ENCODE results near the gene CSNK2A2.

CSNK2A2 gene

DNA sequence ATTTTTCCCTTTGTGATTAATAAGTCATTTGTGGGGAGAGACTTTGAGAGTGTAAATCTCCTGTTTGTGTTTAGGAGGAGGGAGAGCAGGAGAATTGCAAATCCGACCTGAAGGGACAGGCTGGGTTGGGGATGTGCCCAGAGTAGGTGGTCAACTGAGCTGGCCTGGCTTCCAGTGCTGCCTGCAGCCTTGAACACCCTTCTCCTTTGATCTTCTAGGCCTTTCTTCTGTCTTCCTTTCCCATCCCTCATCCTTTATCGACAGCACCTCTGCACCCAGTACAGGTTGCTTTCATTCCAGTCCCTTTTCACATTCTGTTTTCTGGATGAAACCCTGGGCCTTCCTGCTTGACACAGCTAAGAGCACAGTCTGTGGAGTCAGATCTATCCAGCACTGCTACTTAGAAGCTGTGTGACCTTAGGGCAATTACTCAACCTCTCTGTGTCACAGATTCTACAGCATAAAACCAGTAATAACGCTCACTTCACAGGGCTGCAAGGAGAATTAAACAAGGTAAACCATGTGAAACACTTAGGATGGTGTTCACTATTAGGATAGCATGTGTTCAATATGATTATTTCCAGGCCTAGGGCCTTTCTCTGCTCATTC, 1.0 kb upstream of the CSNK2A2 start:
- DNase-seq, result no peak

DNA sequence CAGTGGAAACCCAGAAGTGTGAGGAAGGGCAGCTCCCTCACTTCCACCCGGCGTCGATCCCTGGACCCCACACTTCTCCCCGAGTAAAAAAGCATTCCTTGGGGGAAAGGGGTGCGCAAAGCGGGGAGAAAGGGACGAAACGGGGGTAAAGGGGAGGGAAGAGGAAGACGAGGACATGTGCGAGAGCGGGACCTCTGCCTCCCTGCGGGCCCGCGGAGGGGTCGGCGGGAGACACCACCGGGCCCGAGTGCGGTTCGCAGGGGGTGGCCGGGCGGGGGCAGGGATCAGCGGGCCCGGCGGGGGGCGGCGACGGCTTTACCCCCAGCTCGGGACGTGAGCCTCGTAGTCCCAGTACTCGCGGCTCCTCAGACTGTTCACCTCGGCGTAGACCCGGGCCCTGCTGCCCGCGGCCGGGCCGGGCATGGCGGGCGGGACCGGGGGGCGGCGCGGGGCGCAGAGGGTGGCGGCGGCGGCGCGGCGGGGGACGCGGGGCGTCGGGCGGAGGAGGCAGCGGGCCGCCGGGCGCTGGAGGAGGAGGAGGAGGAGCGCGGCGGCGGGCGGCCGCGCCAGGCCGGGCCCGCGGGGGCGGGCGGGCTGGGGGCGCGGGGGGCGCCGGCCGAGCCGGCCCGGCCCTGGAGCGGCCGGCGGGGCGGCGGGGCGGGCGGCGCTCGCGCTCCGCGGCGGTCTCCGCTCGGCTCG, 443 bp downstream of the CSNK2A2 start:
- no peak for DNase-seq

DNA sequence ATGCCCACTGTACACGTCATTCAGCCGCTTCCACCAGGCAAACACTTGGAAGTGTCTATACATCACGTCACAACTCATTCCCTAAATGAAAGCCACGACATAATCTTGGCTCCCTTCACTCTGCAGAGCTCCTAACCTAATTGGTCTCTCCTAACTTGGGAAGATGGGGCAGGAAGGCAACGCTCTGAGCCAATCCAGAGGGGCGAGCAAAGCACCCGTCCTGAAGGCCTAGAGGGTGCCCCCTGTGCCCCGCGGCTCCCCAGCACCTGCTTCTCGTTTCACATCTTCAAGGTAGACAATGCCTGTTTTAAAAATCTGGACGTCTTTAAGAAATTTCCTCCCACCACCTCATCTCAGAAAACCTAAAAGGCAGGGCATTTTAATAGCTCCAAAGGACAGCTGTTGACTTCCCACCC, 1.0 kb downstream of the CSNK2A2 start:
- no peak for DNase-seq

DNA sequence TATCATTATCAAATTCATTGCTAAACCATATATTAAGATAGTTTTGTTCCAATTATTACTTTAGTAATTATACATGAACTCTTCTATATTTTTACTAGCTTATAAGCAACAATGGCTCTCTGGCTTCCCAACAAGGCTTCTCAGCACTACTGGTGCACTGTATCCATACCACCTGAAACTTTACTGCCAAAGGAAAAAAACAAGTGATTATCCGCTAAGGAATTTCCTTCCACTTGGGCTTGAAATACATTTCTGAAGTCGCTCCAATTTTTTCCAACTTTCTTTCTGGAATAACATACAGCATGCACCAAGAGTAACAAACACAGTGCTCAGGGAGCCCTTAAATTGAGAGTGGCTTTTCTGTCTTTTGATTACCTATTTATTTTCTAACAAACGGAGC, 2.1 kb downstream of the CSNK2A2 start:
- DNase-seq, result no peak

- no peak for DNase-seq
Observed at GRCh38 chr16:58195344-58195743, 2.6 kb downstream of the CSNK2A2 start.

GRCh38 chr16:58194790-58195189, 3.1 kb downstream of the CSNK2A2 start:
- no peak for DNase-seq

DNA sequence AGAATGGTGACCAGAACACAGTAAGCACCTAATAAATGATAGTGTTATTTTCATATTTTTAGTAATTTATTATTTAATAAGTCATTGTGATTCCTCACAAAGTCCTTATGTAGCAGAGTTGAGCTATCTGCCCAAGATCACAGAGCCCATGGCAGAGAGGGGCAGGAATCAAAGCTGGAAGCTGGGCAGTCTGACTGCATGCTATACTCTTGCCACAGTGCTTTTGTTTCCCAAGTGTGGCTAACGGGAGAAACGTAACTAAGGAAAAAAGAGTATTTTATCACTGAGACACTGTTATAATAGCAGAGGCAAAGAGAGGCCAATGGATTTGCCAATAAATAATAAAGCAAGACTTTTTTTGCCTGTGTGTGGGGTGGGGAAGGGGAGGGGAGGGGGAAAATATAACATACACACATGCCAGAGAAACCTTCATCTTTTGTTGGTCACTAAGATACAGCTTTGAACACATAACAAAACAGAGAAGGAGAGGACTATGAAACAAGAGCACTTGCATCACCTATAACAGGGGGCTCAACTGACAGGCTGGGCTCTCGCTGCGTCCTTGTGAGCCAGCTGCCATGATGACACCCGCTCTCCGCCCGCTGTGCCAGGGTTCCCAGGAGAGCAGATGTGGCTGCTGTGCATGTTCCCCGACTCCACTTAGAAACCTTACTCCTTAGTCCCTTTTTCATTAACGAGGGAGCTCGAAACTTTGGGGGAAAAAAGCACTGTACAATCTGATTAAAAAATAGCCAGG, 10.1 kb downstream of the CSNK2A2 start:
- no peak for DNase-seq

- no peak for DNase-seq
Observed at GRCh38 chr16:58187092-58187491, 10.8 kb downstream of the CSNK2A2 start.

- no peak for DNase-seq
Observed at GRCh38 chr16:58186176-58186944, 11.5 kb downstream of the CSNK2A2 start.

DNA sequence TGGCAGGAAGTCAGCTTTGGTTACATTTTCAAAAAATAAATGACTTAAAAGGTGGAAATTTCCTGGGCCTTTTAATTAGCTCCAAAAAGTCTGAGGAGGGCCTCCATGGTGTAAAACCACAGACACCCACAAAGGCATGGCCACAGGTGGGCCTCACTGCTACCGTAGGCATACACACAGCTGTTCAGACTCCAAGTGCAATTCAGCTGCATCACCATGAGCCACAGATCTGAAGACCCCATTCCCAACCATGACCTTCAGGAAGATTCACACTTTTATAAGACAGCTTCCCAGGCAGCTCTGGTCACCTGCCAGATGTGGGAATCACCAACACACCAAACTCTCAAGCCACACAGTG, 20.6 kb downstream of the CSNK2A2 start:
- DNase-seq, result no peak

GRCh38 chr16:58176608-58177352, 21.1 kb downstream of the CSNK2A2 start:
- no peak for DNase-seq

GRCh38 chr16:58170223-58170622, 27.7 kb downstream of the CSNK2A2 start:
- no peak for DNase-seq

DNA sequence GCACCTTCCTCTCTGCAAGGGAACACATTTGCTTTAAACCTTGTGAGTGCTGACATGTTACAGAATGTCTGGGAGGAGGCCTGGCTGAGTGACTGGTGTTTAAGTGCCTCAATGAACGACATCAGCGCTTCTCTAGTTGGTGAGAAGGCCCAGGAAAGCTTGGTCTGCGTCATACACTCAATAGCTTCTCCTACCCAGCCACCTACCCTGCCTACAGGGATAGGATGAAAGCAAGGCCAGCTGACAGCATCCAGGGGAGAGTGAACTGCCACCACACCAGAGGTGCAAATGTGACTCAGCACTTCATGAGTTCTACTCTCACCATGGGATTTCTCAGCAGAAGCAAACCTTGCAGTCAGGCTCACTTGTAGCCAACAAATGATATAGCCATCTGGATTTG, 37.1 kb downstream of the CSNK2A2 start:
- no peak for DNase-seq

DNA sequence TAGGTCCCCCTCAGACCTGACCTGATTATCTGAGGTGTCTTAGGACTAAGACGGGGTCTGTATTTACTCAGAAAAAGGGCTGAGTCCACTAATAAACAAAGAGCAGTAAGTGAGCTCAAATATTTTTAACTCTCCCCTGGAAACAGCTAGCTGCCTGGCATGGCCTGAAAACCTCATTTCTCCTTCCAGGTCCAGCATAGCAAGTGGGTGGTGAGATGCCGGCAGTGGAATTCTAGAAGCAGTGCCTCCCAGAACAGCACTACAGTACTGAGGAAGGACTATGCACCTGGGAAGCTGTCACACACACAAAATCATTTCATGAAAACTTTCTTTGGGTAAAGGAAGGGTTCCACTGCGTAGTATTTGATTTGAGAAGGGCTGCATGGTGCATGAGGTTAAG, 39.2 kb downstream of the CSNK2A2 start:
- DNase-seq, result no peak

- no peak for DNase-seq
Observed at GRCh38 chr16:58157951-58158540, 39.9 kb downstream of the CSNK2A2 start.

DNA sequence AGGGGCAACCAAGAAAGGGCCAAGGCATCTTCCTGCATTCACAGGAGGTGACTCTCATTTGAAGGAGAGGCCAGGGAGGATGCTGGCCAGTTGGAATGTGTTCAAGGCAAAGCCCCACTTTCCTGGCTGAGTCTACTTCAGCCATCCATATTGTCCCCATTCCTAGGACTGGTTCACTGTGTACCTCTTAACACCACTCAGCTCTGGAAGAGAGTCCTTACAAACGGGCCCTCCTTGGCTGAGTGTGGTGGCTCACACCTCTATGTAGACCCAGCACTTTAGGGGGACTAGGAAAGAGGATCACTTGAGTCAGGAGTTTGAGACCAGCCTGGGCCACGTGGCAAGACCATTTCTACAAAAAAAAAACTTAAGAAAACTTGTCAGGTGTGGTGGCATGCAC, 40.7 kb downstream of the CSNK2A2 start:
- no peak for DNase-seq

DNA sequence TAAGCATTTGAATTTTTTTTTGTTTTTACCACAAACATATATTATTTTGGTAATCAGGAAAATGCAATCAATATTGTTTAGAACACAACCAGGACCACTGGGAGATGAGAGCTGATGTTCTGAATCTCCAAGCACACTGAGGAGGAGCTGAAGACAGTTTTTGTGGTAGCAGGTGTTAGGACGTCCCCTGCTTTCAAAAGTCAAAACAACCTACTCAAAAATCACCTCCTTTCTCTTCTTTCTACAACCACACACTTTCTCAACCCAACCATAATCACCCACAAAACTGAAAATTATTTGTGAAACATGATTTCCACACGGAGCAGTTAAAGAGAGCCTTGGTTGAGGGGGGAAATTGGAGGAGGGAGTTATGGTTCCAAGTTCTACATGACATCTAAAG, 42.1 kb downstream of the CSNK2A2 start:
- no peak for DNase-seq

GRCh38 chr16:58154345-58154744, 43.6 kb downstream of the CSNK2A2 start:
- DNase-seq, result no peak

DNA sequence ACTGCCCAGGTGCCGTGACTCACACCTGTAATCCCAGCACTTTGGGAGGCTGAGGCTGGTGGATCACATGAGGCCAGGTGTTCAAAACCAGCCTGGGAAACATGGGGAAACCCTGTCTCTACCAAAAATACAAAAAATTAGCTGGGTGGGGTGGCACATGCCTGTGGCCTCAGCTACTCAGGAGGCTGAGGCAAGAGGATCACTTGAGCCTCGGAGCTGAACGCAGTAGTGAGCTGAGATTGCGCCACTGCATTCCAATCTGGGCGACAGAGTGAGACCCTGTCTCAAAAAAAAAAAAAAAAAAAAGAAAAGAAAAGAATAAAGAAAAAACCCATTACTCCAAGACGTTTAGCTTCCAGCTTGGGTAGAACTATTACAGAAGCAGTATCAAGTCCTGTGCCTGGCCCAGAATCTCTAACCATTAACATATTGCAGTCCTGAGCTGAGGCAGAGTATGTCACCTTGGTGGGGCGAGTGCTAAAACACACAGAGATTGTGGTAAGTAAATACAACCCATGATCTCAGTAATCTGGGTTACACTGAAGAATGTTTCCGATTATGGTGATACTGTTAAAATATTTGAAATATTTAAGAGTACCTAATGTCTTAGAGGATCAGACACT, 45.5 kb downstream of the CSNK2A2 start:
- no peak for DNase-seq

GRCh38 chr16:58148526-58148925, 49.4 kb downstream of the CSNK2A2 start:
- no peak for DNase-seq

DNA sequence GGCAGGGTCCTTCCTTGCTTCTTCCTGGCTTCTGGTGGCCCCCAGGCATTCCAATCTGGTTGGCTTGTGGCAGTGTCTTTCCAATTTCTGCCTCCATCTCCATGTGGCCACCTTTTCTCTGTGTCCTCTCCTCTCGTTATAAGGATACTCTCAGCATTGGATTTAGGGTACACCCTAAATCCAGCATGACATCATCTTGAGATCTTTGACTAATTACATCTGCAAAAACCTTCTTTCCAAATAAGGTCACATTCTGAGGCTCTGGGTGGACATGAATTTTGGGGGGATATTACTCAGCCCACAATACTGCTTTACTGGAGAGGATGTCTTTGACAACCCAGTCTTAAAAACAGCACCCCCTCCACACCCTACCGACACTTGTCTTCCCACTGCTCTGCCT, 49.8 kb downstream of the CSNK2A2 start:
- DNase-seq, result no peak

DNA sequence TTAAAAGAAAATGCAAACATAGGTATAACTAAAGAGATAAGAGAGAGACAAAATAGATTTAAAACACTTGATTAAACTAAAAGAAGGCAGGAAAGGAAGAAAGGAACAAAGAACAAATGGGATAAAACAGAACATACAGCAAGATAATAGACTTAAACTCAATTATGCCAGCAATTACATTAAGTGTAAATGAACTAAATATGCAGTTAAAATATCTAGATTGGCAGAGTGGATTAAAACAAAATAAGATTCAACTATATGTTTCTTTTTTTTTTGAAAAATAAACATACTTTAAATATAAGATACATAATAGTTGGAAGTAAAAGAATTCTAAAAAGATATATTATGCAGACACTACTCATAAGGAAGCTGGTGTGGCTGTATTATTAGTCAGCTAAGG, 59.1 kb downstream of the CSNK2A2 start:
- DNase-seq, result no peak

Measured in NCI-H187 (cell line).